Head of caudate nucleus (tissue), 42 donors: Measurements from ENCODE around the gene L3MBTL3.
"Not testable (repeated sequence)": the region's sequence is repeated elsewhere in the genome, so short reads cannot be mapped to it uniquely, and the experiment has no call there.

Experiments
- DNase-seq, 42 donors: peaks; one replicate each; pipeline versions ENCODE4 v3.0.0 to v3.0.0-alpha.2; 2020 to 2021; ENCODE audit warnings: mixed read lengths in 7 of 42
- intact Hi-C: fragments of 100-400 bp; cut with DNase I; formaldehyde crosslinking; loops from one replicate; pipeline ENCODE4 v1.15.0; 2022

L3MBTL3 gene

DNA sequence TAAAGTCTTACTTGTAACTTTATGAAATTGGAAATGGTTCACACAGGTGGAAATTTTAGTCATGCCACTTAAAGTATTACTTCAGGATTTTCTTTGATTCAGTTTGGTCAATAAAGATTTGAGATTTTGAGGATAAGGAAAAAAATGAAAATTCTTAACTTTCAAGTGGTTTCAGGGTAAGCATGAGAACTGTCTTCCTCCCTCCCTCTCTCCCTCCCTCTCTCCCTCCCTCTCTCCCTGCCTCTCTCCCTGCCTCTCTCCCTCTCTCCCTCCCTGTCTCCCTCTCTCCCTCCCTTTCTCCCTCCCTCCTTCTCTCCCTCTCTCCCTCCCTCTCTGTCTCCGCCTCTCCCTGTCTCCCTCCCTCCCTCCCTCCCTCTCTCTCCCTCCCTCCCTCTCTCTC lies 36.9 kb downstream of the L3MBTL3 start:
- DNase-seq: no peak
- intact Hi-C loops: no loop called here

- no peak for DNase-seq
- intact Hi-C loops: no loop called here
Observed at GRCh38 chr6:130057495-130057894, 39.1 kb downstream of the L3MBTL3 start.

GRCh38 chr6:130063806-130064205 lies 45.4 kb downstream of the L3MBTL3 start:
- DNase-seq: no peak
- intact Hi-C loops: no loop called here

DNA sequence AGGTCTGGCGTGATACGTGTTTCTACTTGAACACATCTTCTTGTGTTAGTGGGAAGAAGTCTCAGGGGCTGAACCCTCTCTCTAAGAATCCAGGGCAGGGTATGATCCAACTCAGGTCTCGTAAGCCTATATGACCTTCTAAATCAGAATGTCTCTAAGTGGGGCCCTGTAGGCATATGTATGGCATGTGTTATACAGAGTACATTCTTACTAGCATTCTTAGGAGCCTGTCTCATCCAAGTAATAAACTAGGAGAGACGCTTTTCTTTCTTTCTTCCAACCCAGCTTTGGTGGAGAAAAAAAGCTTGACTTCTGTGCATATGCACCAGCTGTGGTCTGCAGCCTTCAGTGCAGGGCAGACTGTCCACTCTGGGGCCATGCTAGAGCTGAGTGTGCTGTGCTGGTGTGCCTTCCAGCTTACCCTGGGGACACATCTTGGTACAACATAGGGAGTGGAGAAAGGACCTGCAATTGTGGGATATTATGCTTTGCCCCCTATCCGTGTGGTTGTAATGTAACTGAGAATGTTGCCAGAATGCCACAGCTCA lies 47.3 kb downstream of the L3MBTL3 start:
- DNase-seq: no peak
- intact Hi-C loops: no loop called here

GRCh38 chr6:130069485-130069884 lies 51.1 kb downstream of the L3MBTL3 start:
- intact Hi-C loops: no loop called here
- DNase-seq: no peak

- no peak for DNase-seq
- intact Hi-C loops: no loop called here
Observed at GRCh38 chr6:130070326-130070725, 51.9 kb downstream of the L3MBTL3 start.

DNA sequence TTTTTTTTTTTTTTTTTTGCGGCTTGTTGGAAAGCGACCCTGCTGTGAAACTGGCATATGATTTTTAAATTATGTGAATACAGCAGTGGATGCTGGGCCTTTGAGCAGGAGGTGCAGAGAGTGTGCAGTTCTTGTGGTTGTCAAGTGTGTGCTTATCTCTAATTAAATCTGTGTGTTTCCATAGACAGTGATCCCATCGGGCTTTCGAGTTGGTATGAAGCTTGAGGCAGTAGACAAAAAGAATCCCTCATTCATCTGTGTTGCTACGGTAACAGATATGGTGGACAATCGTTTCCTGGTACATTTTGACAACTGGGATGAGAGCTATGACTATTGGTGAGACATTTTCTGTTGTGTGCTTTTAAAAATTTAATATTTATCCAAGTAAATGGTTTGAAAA lies 52.4 kb downstream of the L3MBTL3 start:
- peak in 1 of 42 donors; percentile 2 for DNase-seq
- intact Hi-C loops: no loop called here

DNA sequence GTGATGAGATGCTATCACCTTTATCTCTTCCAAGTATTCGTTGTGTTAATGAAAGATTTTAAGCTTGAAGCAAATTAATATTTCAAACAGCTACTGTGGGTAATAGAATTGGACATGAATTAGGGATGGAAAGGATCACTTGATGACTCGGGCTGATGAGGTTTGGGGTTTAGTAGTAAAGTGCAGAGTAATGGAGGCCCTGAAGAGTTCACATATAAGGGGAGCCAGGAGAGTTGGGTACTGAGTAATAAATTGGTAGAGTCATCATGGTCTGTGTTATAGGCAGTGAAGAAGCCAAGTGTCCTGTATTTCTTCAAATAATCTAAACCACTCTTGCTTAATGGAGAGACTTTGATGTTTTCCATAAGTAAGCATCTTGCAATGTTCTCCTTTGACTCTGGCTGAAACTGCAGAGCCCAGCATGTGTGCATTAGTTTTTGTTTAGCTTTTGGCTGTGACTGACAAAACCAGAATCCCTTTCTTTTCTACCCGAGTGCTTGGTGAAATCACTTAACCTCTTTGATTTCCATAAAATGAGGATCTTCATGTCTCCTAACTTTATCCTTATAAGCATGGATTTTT lies 57.6 kb downstream of the L3MBTL3 start:
- no peak for DNase-seq
- intact Hi-C loops: no loop called here

- intact Hi-C loops: no loop called here
- no peak for DNase-seq
Observed at GRCh38 chr6:130076512-130076911, 58.1 kb downstream of the L3MBTL3 start.

GRCh38 chr6:130090796-130091195 lies 72.4 kb downstream of the L3MBTL3 start:
- intact Hi-C loops: no loop called here
- DNase-seq: no peak

DNA sequence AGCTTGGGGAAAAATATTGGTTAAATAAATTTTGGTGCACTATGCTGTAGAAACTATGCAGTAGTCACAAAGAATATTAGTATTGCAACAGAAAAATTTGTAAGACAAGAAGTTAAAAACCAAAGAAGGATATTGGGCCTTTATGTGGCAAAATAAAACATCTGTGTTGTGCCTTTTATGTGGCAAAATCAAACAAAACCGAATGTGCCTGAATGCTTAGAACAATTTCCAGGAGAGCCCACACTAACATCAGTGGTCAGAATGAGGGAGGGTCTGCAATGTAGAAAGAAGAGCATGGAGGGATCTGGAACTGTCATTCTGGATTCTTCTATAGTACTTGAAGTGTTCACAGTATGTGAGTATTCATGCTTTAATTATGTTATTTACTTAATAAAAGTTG lies 75.2 kb downstream of the L3MBTL3 start:
- intact Hi-C loops: no loop called here

GRCh38 chr6:130098317-130098716 lies 79.9 kb downstream of the L3MBTL3 start:
- intact Hi-C loops: no loop called here
- DNase-seq: no peak

More for the DNA sequence above, 75.2 kb downstream of the L3MBTL3 start:
- no peak for DNase-seq

DNA sequence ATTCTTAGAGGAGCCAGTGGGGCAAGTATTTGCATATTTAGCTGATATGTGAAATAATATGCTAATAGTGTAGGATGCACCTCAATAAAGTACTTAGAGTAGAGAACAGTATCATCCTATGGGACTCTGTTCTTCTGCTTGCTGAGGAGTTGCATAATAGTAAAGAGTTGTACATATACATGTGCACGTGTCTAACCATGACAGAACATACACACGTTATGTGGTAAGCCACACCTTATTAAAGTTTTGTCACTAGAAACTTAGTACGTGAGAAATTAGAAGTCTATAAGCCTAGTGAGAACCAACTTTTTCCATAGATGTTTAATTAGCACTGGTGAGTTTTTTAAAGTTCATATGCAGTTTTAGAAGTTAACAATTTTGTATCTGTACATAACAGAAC lies 80.7 kb downstream of the L3MBTL3 start:
- DNase-seq: no peak
- intact Hi-C loops: no loop called here

DNA sequence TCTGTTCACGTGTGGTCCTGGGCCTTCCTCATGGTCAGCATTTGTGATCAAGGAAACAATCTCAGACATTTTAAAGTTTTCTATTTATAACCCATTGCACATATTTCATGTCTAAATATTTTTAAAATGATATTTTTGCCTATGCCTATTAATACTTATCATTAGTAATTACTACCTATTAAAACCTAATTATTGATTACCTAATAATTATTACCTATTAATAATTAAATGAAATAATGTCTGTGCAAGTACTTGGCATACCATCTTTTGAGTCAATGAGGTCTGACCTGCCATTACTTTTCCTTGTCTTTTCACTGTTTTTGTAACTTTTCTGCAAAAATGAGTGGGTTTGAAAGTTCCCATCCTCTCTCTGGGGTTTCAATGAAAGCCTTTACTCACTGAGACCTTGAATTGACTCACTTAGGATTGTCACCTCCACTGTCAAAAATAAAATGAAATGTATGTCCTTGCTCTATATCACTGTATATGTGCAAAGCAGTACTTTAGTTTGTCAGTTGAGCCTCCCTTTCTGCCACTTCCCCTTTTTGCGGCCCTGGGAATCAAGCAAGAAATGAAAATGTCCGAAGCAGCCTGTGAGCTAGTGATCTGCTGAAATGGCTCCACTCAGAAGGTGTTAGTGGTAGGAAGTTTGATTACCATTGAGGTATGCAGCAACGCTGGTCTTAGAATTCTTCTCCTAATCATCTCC lies 87.8 kb downstream of the L3MBTL3 start:
- DNase-seq: no peak
- intact Hi-C loops: no loop called here

DNA sequence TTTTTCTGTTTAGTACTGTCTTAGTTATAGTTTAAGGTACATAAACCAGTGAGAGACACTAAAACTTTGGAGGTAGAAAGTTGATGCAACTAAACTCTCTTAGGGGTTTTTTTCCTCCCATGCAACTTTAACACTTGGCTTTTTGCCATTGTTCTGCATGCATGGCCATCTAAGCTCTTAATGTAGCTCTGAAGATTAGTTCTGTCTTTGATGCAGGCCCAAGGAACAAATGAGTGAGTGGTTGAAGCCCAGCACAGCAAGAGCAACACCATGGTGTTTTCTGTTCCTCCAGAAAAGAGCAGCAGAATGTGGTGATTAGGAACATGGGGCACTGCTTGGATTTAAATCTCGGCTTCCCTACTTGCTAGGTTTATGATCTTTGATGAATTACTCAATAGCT lies 89.3 kb downstream of the L3MBTL3 start:
- intact Hi-C loops: no loop called here

DNA sequence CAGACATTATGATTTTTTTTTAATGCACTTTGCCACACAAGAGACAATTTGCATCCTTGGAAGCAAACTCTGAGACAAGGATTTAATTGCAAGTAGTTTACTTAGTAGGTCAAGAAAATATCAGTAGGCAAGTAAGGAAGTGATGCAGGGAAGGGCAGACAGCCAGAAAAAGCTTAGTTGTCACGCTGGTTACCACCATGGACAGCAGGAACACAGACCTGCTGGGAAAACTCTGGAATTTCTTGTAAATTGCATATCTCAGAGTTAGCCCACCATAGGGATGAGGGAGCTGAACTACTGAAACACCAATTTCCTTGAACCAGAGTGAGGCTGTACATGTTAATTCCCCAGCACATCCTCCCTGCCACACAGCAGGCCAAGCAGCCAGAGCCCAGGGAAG lies 92.7 kb downstream of the L3MBTL3 start:
- no peak for DNase-seq
- intact Hi-C loops: no loop called here

More for the DNA sequence above, 89.3 kb downstream of the L3MBTL3 start:
- no peak for DNase-seq

DNA sequence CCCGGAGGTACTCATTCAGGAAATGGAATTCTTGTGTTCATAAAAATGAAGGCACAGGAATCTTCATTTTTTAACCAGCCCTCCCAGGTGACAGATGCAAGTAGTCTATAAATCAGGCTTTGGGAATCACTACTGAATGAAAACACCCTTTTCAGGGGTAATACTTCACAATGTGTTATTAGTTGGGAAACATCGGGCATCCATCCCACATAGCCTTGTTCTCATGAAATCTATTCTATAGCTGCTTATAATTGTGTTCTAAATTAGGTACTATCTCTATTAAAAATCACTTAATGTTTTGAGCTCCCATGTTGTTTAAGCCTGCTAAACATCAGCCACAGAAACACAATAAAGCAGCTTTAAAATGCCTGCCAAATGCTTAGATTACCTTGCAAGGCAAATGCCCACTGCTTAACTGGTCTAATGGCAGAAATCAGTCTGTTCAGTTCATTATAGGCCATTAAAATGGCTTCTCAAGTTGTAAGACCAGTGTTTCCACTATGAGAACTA lies 94.9 kb downstream of the L3MBTL3 start:
- no peak for DNase-seq
- intact Hi-C loops: no loop called here

- intact Hi-C loops: no loop called here
- no peak for DNase-seq
Observed at GRCh38 chr6:130115036-130115435, 96.7 kb downstream of the L3MBTL3 start.

DNA sequence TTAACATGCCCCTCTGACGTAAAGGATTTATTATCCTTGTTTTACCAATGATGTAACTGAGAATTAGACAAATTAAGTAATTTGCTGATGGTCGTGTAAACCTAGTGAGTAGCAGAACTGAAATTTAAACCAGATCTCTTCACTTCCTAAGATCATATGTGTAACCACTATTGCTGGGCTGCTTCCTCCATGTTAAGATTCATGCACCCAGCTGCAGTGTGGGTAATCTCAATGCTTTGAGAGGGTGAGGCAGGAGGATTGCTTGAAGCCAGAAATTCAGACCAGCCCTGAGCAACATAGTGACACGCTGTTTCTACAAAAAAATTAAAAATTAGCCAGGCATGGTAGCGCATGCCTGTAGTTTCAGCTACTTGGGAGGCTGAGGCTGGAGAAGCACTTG lies 97.9 kb downstream of the L3MBTL3 start:
- DNase-seq: no peak
- intact Hi-C loops: no loop called here

DNA sequence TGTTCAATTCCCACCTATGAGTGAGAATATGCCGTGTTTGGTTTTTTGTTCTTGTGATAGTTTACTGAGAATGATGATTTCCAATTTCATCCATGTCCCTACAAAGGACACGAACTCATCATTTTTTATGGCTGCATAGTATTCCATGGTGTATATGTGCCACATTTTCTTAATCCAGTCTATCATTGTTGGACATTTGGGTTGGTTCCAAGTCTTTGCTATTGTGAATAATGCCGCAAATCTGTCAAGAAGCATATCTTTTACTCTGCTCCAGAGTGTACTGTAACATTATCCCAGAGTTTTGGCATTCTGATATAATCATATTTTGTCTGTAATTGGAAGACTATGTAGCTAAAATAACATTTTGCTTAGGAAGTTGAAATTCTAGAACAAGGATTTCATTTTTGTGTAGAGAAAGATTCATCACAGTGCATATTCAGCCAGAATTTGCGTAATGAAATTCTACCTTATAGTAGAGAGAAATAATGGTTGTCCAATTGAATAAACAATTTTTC lies 98.9 kb downstream of the L3MBTL3 start:
- DNase-seq, intact Hi-C loops: not testable (repeated sequence)

DNA sequence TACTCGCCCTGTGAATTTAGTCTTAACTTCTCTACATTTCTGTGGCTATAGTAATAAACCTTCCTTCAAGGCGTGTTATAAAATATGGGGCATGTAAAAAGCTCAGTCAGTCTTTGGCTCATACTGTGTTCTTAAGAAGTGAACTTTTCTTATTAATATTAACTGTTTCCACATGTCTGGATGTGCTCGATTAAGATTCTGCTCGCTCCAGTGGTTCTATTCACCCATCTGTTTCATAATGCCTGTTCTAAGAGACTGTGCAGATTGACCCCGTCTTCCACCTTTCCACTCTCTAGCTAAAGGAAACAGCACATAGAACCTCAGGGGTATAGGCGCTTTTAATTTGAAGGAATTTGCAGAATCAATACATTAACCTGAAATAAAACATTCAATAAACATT lies 99.9 kb downstream of the L3MBTL3 start:
- no peak for DNase-seq
- intact Hi-C loops: no loop called here
